GM21529 (cell line): ENCODE results near the gene ZNF445.
"Not testable (repeated sequence)": the region's sequence is repeated elsewhere in the genome, so short reads cannot be mapped to it uniquely, and the experiment has no call there.

Experiments used
- ATAC-seq: cut with Tn5 transposase; IDR thresholded peaks from one replicate; pipeline ENCODE4 v1.9.1; 2021; ENCODE audit not compliant: unreplicated experiment

The ZNF445 gene

GRCh38 chr3:44402548-44402947 is 74.9 kb downstream of the ZNF445 start:
- no peak for ATAC-seq

DNA sequence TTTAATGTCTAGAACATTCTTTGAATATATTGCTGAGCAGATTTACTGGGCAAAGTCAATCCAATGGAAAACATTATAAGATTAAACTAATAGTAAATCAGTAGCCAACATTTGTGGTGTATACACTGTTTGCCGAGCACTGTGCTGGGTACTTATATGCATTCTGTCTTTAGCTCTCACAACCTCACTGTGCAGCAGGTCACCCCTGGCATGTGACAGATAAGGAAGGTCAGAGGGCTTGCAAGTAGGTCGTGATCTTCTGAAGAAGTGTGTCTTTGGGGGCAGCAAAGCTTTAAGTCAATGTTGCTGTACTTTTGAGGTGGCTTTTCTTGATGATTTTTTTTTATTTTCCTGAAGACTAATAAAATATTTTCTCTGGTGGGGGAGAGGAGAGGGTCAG is 76.7 kb downstream of the ZNF445 start:
- no peak for ATAC-seq

DNA sequence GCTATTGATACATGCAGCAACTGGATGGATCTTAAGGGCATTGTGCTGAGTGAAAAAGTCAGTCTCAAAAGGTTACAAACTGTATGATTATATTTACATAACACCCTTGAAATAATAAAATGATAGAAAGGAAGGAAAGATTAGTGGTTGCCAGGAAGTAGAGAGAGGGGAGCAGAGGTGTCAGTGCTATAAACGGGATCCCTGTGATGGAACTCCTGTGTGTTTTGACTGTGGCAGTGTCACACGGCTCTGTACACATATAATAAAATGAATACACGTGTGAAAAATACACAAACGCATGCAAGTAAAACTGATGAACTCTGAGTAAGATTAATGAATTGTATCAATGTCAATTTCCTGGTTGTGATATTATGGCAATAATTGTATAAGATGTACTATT is 78.6 kb downstream of the ZNF445 start:
- ATAC-seq: no peak

DNA sequence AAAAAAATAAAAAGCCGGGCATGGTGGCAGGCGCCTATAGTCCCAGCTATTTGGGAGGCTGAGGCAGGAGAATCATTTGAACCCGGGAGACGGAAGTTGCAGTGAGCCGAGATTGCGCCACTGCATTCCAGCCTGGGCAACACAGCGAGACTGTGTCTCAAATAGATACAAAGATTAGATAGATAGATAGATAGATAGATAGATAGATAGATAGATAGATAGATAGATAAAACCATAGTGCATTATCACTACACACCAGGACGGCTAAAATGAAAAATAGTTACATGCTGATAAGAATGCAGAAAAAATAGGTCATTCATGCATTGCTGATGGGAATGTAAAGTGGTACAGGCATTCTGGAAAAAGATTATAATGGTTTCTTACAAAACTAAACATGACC is 79.2 kb downstream of the ZNF445 start:
- not testable (repeated sequence) for ATAC-seq

DNA sequence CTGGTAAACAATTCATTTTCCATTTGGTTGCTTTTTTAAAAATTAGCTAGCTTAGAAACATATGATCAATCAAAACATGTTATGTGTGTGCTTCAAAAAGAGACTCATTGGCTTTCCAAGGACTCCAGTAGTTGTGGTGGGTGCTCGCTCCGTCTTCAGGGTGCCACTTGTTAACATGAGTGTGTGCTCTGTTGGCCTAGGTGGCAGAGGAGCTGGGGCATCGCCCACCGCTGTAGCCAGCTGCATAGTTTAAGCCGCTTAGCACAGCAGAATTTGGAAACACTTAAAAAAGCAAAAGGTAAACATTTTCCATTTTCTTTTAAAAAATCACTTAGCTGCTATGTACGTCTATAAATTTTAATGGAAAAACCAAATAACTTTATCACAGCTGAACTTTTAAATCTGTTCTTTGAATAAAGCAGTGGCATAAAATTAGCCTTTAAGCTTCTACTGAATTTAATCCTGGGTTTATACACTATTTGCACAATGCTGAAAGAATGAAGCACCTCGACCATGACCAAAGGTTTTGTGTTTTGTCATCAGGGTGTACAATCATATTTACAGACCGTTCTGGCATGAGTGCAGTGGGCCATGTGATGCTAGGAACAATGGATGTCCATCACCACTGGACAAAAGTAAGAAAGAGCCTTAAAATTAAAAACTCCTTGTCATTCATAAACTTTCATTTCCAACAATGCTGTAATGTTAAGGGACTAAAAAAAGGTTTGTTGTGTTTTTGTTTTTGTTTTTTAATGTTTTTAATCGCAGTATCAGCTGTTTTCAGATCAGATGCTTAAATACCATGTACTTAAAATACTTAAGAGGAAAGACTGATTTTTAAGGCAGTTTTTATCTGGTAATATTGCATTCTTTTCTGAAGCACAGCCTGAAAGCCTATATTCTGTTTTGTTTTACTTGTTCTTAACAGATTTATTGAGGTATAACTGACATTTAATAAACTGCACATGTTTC is 81.0 kb downstream of the ZNF445 start:
- ATAC-seq: no peak

GRCh38 chr3:44395714-44396113 is 81.8 kb downstream of the ZNF445 start:
- no peak for ATAC-seq

DNA sequence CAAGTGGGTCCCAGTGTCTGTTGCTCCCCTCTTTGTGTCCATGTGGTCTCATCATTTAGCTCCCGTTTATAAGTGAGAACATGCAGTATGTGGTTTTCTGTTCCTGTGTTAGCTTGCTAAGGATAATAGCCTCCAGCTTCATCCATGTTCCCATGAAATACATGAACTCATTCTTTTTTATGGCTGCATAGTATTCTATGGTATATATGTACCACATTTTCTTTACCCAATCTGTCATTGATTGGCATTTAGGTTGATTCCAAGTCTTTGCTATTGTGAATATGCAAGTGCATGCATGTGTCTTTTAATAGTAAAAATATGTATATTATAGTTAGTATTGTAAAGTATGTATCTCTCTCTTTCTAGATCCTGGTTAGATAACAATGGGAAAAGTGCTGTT is 85.0 kb downstream of the ZNF445 start:
- no peak for ATAC-seq

DNA sequence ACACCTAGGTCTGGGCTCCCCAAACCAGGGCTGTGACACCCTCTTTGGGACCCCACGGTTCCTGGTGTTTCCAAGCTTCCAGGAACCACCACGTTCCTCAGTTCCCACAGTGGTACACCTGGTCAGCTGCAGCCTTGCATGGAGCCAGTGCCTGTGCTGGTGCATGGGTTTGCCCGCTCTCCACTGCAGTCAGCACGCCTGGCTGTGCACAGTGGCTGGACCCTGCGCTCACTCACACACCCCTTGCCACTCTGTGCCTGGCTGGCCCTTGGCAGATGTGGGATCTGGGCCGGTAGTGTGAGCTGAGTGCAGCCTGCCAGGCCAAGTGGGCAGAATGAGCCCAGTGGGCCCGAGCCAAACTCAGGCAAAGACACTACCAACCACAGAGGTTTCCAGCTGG is 90.1 kb downstream of the ZNF445 start:
- ATAC-seq: no peak
